Neural progenitor cell (in vitro differentiated cells): ENCODE data around the gene GPHN.

Experiments
- EZH2 ChIP-seq: fragments of 200-600 bp; sonication (generic); IDR thresholded peaks from 2 replicates; pipeline ENCODE4 v1.6.1; 2017; ENCODE audit warnings: antibody characterized with exemption, mild to moderate bottlenecking, moderate library complexity
- EZH2phosphoT487 ChIP-seq: fragments of 200-600 bp; sonication (generic); IDR thresholded peaks from 2 replicates; pipeline ENCODE4 v1.6.1; 2017; ENCODE audit warnings: antibody characterized with exemption
- TF ChIP-seq, protein P1 (sequence below): fragments of 200-600 bp; sonication (generic); IDR thresholded peaks from 2 replicates; pipeline ENCODE4 v1.5.1; 2017; ENCODE audit warnings: antibody characterized with exemption, mild to moderate bottlenecking

DNA sequence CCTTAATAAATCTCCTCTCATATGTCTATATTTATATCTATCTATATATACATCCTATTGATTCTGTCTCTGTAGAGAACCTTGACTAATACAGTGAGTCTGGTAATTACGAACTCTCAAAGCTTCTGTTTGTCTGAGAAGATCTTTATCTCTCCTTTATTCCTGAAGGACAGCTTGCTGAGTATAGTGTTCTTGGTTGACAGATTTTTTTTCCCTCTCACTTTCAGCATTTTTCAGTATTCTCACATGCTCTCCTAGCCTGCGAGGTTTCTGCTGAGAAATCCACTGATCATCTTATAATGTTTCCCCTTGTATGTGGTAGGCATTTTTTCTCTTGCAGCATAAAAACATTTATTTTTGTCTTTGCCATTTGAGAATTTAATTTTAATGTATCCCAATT, 67.1 kb downstream of the GPHN start:
- TF ChIP-seq, protein P1, sequence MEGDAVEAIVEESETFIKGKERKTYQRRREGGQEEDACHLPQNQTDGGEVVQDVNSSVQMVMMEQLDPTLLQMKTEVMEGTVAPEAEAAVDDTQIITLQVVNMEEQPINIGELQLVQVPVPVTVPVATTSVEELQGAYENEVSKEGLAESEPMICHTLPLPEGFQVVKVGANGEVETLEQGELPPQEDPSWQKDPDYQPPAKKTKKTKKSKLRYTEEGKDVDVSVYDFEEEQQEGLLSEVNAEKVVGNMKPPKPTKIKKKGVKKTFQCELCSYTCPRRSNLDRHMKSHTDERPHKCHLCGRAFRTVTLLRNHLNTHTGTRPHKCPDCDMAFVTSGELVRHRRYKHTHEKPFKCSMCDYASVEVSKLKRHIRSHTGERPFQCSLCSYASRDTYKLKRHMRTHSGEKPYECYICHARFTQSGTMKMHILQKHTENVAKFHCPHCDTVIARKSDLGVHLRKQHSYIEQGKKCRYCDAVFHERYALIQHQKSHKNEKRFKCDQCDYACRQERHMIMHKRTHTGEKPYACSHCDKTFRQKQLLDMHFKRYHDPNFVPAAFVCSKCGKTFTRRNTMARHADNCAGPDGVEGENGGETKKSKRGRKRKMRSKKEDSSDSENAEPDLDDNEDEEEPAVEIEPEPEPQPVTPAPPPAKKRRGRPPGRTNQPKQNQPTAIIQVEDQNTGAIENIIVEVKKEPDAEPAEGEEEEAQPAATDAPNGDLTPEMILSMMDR = no peak
- no peak for TF ChIP-seq EZH2
- no peak for TF ChIP-seq EZH2phosphoT487
